Measurements from ENCODE around the gene ATG7.

DNA sequence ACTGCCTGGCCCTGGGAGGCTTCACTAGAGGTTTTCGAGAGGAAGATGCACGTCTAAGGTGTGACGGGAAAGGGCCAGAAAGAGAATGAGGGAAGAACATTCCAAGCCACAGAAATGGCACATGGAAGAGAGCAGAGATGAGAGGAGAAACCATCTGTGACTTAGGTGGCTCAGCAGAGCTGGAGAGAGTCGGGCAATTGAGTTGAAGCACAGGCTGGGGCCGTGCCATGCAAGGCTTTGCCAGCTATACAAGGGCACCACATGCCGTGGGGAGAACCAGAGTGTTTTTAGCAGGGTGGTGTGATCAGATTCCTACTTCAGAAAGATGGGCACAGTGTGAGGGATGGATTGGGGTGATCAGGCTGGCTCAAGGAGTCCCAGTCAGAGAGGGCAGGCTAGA lies 245.4 kb downstream of the ATG7 start:
- TF ChIP-seq, protein P1, sequence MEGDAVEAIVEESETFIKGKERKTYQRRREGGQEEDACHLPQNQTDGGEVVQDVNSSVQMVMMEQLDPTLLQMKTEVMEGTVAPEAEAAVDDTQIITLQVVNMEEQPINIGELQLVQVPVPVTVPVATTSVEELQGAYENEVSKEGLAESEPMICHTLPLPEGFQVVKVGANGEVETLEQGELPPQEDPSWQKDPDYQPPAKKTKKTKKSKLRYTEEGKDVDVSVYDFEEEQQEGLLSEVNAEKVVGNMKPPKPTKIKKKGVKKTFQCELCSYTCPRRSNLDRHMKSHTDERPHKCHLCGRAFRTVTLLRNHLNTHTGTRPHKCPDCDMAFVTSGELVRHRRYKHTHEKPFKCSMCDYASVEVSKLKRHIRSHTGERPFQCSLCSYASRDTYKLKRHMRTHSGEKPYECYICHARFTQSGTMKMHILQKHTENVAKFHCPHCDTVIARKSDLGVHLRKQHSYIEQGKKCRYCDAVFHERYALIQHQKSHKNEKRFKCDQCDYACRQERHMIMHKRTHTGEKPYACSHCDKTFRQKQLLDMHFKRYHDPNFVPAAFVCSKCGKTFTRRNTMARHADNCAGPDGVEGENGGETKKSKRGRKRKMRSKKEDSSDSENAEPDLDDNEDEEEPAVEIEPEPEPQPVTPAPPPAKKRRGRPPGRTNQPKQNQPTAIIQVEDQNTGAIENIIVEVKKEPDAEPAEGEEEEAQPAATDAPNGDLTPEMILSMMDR (IDR thresholded peaks at IDR 0.05) = no peak
- TF ChIP-seq POLR2A (IDR thresholded peaks at IDR 0.05) = no peak

Measured in vagina (tissue), 2 donors.